Mesendoderm (in vitro differentiated cells): ENCODE results near the gene SMIM22.

Source experiments
- DNase-seq: peaks from one replicate; pipeline ENCODE4 v3.0.0; 2013
- H2AK5ac ChIP-seq: 2 replicates; pipeline ENCODE4 v1.6.1; 2013; ENCODE audit warnings: low read length, inconsistent platforms
- H2BK120ac ChIP-seq: 2 replicates; pipeline ENCODE4 v1.6.1; 2013; ENCODE audit warnings: low read depth, mild to moderate bottlenecking, low read length, moderate library complexity, mixed read lengths
- H2BK15ac ChIP-seq: replicated peaks from 2 replicates; pipeline ENCODE4 v1.6.1; 2013; ENCODE audit warnings: low read depth, mild to moderate bottlenecking, moderate library complexity
- H2BK5ac ChIP-seq: 2 replicates; pipeline ENCODE4 v1.6.1; 2013; ENCODE audit warnings: low read length, inconsistent platforms
- H3K18ac ChIP-seq: 2 replicates; pipeline ENCODE4 v1.6.1; 2013; ENCODE audit warnings: mild to moderate bottlenecking, low read length, mixed read lengths
- H3K23ac ChIP-seq: one replicate; pipeline ENCODE4 v1.6.1; 2013; ENCODE audit warnings: low read length
- H3K27ac ChIP-seq: 2 replicates; pipeline ENCODE4 v1.5.1; 2013; ENCODE audit warnings: low read depth, mild to moderate bottlenecking, inconsistent platforms, low read length, moderate library complexity
- H3K27me3 ChIP-seq: 2 replicates; pipeline ENCODE4 v1.6.1; 2013; ENCODE audit warnings: low read length, control low read depth, mild to moderate bottlenecking, inconsistent platforms; ENCODE audit not compliant: insufficient read depth, poor library complexity
- H3K36me3 ChIP-seq: 2 replicates; pipeline ENCODE4 v1.6.1; 2013; ENCODE audit warnings: low read length, inconsistent platforms; ENCODE audit not compliant: control insufficient read depth, insufficient read depth
- H3K4ac ChIP-seq: one replicate; pipeline ENCODE4 v1.6.1; 2013; ENCODE audit warnings: low read depth, mild to moderate bottlenecking, low read length, moderate library complexity
- H3K4me1 ChIP-seq: 2 replicates; pipeline ENCODE4 v1.6.1; 2013; ENCODE audit warnings: low read depth, low read length, inconsistent platforms; ENCODE audit not compliant: control insufficient read depth
- H3K4me2 ChIP-seq: 2 replicates; pipeline ENCODE4 v1.6.1; 2013; ENCODE audit warnings: low read length
- H3K4me3 ChIP-seq: 2 replicates; pipeline ENCODE4 v1.5.1; 2013; ENCODE audit warnings: mild to moderate bottlenecking, low read length
- H3K56ac ChIP-seq: one replicate; pipeline ENCODE4 v1.6.1; 2013; ENCODE audit warnings: low read length
- H3K79me1 ChIP-seq: 2 replicates; pipeline ENCODE4 v1.6.1; 2013; ENCODE audit warnings: low read length, inconsistent platforms
- H3K79me2 ChIP-seq: 2 replicates; pipeline ENCODE4 v1.6.1; 2013; ENCODE audit warnings: mild to moderate bottlenecking, low read length; ENCODE audit not compliant: control insufficient read depth, insufficient read depth
- H3K9ac ChIP-seq: 2 replicates; pipeline ENCODE4 v1.6.1; 2013; ENCODE audit warnings: low read length, inconsistent platforms
- H4K5ac ChIP-seq: one replicate; pipeline ENCODE4 v1.6.1; 2013; ENCODE audit warnings: low read length
- H4K8ac ChIP-seq: one replicate; pipeline ENCODE4 v1.6.1; 2013; ENCODE audit warnings: low read depth, mild to moderate bottlenecking, control low read depth, low read length, moderate library complexity
- WGBS: extraction: QIAGEN DNeasy Blood & Tissue Kit; methylation state at CpG from one replicate; pipeline ENCODE4 v1.1.7; 2013; ENCODE audit warnings: low lambda C conversion rate, missing lambda C conversion rate; ENCODE audit not compliant: insufficient coverage; ENCODE audit errors: extremely low coverage; 5-methylcytosine and 5-hydroxymethylcytosine counted together

SMIM22 gene

GRCh38 chr16:4760221-4760910 is 34.8 kb upstream of the SMIM22 start:
- no peak overlapping the region for H3K4ac ChIP-seq
- no peak overlapping the region for H3K27ac ChIP-seq
- no peak overlapping the region for H3K4me2 ChIP-seq
- H2BK5ac ChIP-seq = no peak overlapping the region
- H3K79me1 ChIP-seq = peaks cover 5% of the 10 kb centered on the region
- no peak overlapping the region for H2BK120ac ChIP-seq
- no peak overlapping the region for H2AK5ac ChIP-seq
- peaks cover 8% of the 10 kb centered on the region for H3K36me3 ChIP-seq
- no peaks in the 10 kb centered on the region for H3K27me3 ChIP-seq
- no peak for DNase-seq
- H3K79me2 ChIP-seq = no peaks in the 10 kb centered on the region
- no peak overlapping the region for H3K9ac ChIP-seq
- WGBS = no CpG with 5 or more reads among the region's 23 CpGs
- no peak overlapping the region for H3K23ac ChIP-seq
- no peak overlapping the region for H4K5ac ChIP-seq
- no peak overlapping the region for H2BK15ac ChIP-seq
- H4K8ac ChIP-seq = no peak overlapping the region
- H3K4me3 ChIP-seq = no peak overlapping the region
- H3K18ac ChIP-seq = no peak overlapping the region
- no peaks in the 10 kb centered on the region for H3K4me1 ChIP-seq
- no peak overlapping the region for H3K56ac ChIP-seq

GRCh38 chr16:4762205-4762604 is 33.0 kb upstream of the SMIM22 start:
- Histone ChIP-seq H3K4me1 (peaks cover 1% of the 10 kb centered on the region), H3K4ac (no peak overlapping the region), H3K4me2 (no peak overlapping the region), H4K8ac (no peak overlapping the region), H3K56ac (no peak overlapping the region), H2BK5ac (no peak overlapping the region), H4K5ac (no peak overlapping the region), H2BK15ac (no peak overlapping the region), H3K36me3 (peaks cover 6% of the 10 kb centered on the region), H2BK120ac (no peak overlapping the region), H2AK5ac (no peak overlapping the region), H3K23ac (no peak overlapping the region), H3K27ac (no peak overlapping the region), H3K79me2 (peaks cover 6% of the 10 kb centered on the region), H3K9ac (no peak overlapping the region), H3K27me3 (no peaks in the 10 kb centered on the region), H3K79me1 (peaks cover 9% of the 10 kb centered on the region), H3K18ac (no peak overlapping the region), H3K4me3 (no peak overlapping the region)
- no peak for DNase-seq
- no CpG with 5 or more reads among the region's 9 CpGs for WGBS

- no peak overlapping the region for H2BK5ac ChIP-seq
- H3K4me1 ChIP-seq = peaks cover 1% of the 10 kb centered on the region
- H3K27me3 ChIP-seq = no peaks in the 10 kb centered on the region
- H3K23ac ChIP-seq = no peak overlapping the region
- H2AK5ac ChIP-seq = no peak overlapping the region
- peaks cover 9% of the 10 kb centered on the region for H3K79me1 ChIP-seq
- no peak overlapping the region for H3K9ac ChIP-seq
- peaks cover 6% of the 10 kb centered on the region for H3K36me3 ChIP-seq
- no peak overlapping the region for H3K56ac ChIP-seq
- H2BK15ac ChIP-seq = no peak overlapping the region
- H2BK120ac ChIP-seq = no peak overlapping the region
- no peak overlapping the region for H4K5ac ChIP-seq
- no peak for DNase-seq
- no peak overlapping the region for H3K4me2 ChIP-seq
- no peak overlapping the region for H4K8ac ChIP-seq
- H3K27ac ChIP-seq = no peak overlapping the region
- H3K4ac ChIP-seq = no peak overlapping the region
- H3K18ac ChIP-seq = no peak overlapping the region
- H3K4me3 ChIP-seq = no peak overlapping the region
- peaks cover 6% of the 10 kb centered on the region for H3K79me2 ChIP-seq
- WGBS = no CpG with 5 or more reads among the region's 7 CpGs
Observed at GRCh38 chr16:4763791-4764190, 31.4 kb upstream of the SMIM22 start.

GRCh38 chr16:4765511-4766474 is 29.4 kb upstream of the SMIM22 start:
- Histone ChIP-seq H4K5ac (no peak overlapping the region), H2BK120ac (no peak overlapping the region), H2BK15ac (no peak overlapping the region), H3K23ac (no peak overlapping the region), H3K4me3 (no peak overlapping the region), H3K56ac (peak overlapping the region; percentile 93), H2AK5ac (no peak overlapping the region), H3K4me2 (peak overlapping the region; percentile 25), H3K79me1 (peaks cover 9% of the 10 kb centered on the region), H4K8ac (no peak overlapping the region), H2BK5ac (no peak overlapping the region), H3K27me3 (no peaks in the 10 kb centered on the region), H3K9ac (peak overlapping the region; percentile 96), H3K36me3 (peaks cover 2% of the 10 kb centered on the region), H3K18ac (no peak overlapping the region), H3K27ac (no peak overlapping the region), H3K4me1 (peaks cover 1% of the 10 kb centered on the region), H3K4ac (no peak overlapping the region), H3K79me2 (peaks cover 6% of the 10 kb centered on the region)
- WGBS = no CpG with 5 or more reads among the region's 26 CpGs
- DNase-seq = no peak

GRCh38 chr16:4766875-4767628 is 28.1 kb upstream of the SMIM22 start, which contains the start of gene ZNF500:
Gene ZNF500 (minus strand): TSS chr16:4767162. CDS start chr16:4765978, 1,184 bp downstream.
- Histone ChIP-seq H2BK15ac (no peak within 1 kb of the TSS), H3K4ac (peak within 1 kb of the TSS; percentile 75), H3K23ac (no peak within 1 kb of the TSS), H2BK120ac (no peak within 1 kb of the TSS), H3K79me1 (peaks cover 9% of the 10 kb centered on the region), H3K79me2 (peaks cover 6% of the 10 kb centered on the region), H3K4me3 (peak within 1 kb of the TSS; percentile 86), H2AK5ac (no peak within 1 kb of the TSS), H3K27ac (peak within 1 kb of the TSS; percentile 53), H3K4me2 (peak within 1 kb of the TSS; percentile 88), H3K4me1 (peaks cover 1% of the 10 kb centered on the region), H3K36me3 (peaks cover 2% of the 10 kb centered on the region), H3K56ac (peak within 1 kb of the TSS; percentile 93), H3K18ac (peak within 1 kb of the TSS; percentile 53), H4K5ac (no peak within 1 kb of the TSS), H3K9ac (peak within 1 kb of the TSS; percentile 96), H3K27me3 (no peaks in the 10 kb centered on the region), H2BK5ac (no peak within 1 kb of the TSS), H4K8ac (no peak within 1 kb of the TSS)
- peak; percentile 98 for DNase-seq
- no CpG with 5 or more reads among the region's 72 CpGs for WGBS
